SK-N-SH (cell line): ENCODE results near the gene DSE. TPM values are rescaled to one million over a fixed set of nuclear protein-coding genes. Genes with fewer than 3 reads are reported as not detected.

Source experiments
- CTCF ChIA-PET: fragments of 300-600, 350-600 bp; formaldehyde crosslinking; extraction: SDS; loops from one replicate; lab custom pipeline; 2021; lab: Yijun Ruan, JAX
- POLR2A ChIA-PET: fragments of 350-600 bp; sonication (Branson Sonifier 250); formaldehyde crosslinking; extraction: SDS; loops from one replicate; lab custom pipeline; 2020; ENCODE audit warnings: antibody characterized with exemption, inconsistent platforms; lab: Yijun Ruan, JAX
- DNase-seq: peaks from one replicate; pipeline ENCODE4 v3.0.0; 2012
- H2AFZ ChIP-seq: fragments of 200-600 bp; sonication (generic); 2 replicates; pipeline ENCODE4 v1.8.1; 2016; ENCODE audit warnings: antibody characterized with exemption, mild to moderate bottlenecking, low read depth
- H3F3A ChIP-seq: fragments of 200-600 bp; sonication (generic); replicated peaks from 2 replicates; pipeline ENCODE3; 2016; ENCODE audit warnings: antibody characterized with exemption, mild to moderate bottlenecking; ENCODE audit not compliant: insufficient read depth
- H3K27ac ChIP-seq, 2 experiments: fragments of 200-500 bp in 1 of 2; fragments of 200-600 bp in 1 of 2; sonication (Bioruptor generic) in 1 of 2; sonication (generic), shearing (Covaris generic) in 1 of 2; 2 replicates each; pipeline versions ENCODE4 v1.5.1 to v1.6.1; 2014 to 2016; ENCODE audit warnings: low read depth in 2 of 2, inconsistent platforms in 1 of 2, low read length in 1 of 2, mild to moderate bottlenecking in 1 of 2, mixed read lengths in 1 of 2
- H3K27me3 ChIP-seq: fragments of 200-600 bp; sonication (generic), shearing (Covaris generic); 2 replicates; pipeline ENCODE4 v1.6.1; 2016; ENCODE audit warnings: mixed run types; ENCODE audit not compliant: insufficient read depth
- H3K36me3 ChIP-seq, 2 experiments: fragments of 200-500 bp in 1 of 2; fragments of 200-600 bp in 1 of 2; sonication (Bioruptor generic) in 1 of 2; sonication (generic) in 1 of 2; replicated peaks in 1 of 2; 2 replicates each; pipeline versions ENCODE3 to v1.5.1; 2014 to 2016; ENCODE audit warnings: low read length in 1 of 2, mild to moderate bottlenecking in 1 of 2; ENCODE audit not compliant: insufficient read depth in 2 of 2, control insufficient read depth in 1 of 2
- H3K4me1 ChIP-seq, 2 experiments: fragments of 200-500 bp in 1 of 2; fragments of 200-600 bp in 1 of 2; sonication (Bioruptor generic) in 1 of 2; sonication (generic), shearing (Covaris generic) in 1 of 2; 2 replicates each; pipeline versions ENCODE4 v1.5.1 to v1.6.1; 2014 to 2016; ENCODE audit warnings: low read depth in 1 of 2, low read length in 1 of 2, mixed run types in 1 of 2; ENCODE audit not compliant: insufficient read depth in 2 of 2, control insufficient read depth in 1 of 2
- H3K4me2 ChIP-seq: fragments of 200-600 bp; sonication (generic), shearing (Covaris generic); 2 replicates; pipeline ENCODE4 v1.6.1; 2017; ENCODE audit warnings: mixed run types
- H3K4me3 ChIP-seq, 2 experiments: fragments of 200-500 bp in 1 of 2; fragments of 200-600 bp in 1 of 2; sonication (Bioruptor generic) in 1 of 2; sonication (generic), shearing (Covaris generic) in 1 of 2; 2 replicates each; pipeline versions ENCODE4 v1.5.1 to v1.8.1; 2014 to 2016; ENCODE audit warnings: low read depth in 2 of 2, inconsistent platforms in 1 of 2, low read length in 1 of 2, mild to moderate bottlenecking in 1 of 2, mixed read lengths in 1 of 2, moderate library complexity in 1 of 2
- H3K79me2 ChIP-seq: fragments of 200-600 bp; sonication (generic); 2 replicates; pipeline ENCODE4 v1.8.1; 2017; ENCODE audit warnings: mild to moderate bottlenecking; ENCODE audit not compliant: insufficient read depth
- H3K9ac ChIP-seq: fragments of 200-600 bp; sonication (generic); 2 replicates; pipeline ENCODE4 v1.6.1; 2017; ENCODE audit warnings: mixed run types
- H3K9me2 ChIP-seq: fragments of 200-600 bp; sonication (generic); 2 replicates; pipeline ENCODE4 v1.6.1; 2017; ENCODE audit warnings: mixed run types
- H3K9me3 ChIP-seq: fragments of 200-600 bp; sonication (generic); 2 replicates; pipeline ENCODE4 v1.6.1; 2017; ENCODE audit warnings: mixed run types, mild to moderate bottlenecking, moderate library complexity
- H4K20me1 ChIP-seq: fragments of 200-600 bp; sonication (generic); 2 replicates; pipeline ENCODE4 v1.6.1; 2017; ENCODE audit warnings: mild to moderate bottlenecking, mixed run types; ENCODE audit not compliant: insufficient read depth
- CHD2 ChIP-seq: fragments of 150-350 bp; IDR thresholded peaks from 2 replicates; pipeline ENCODE4 v1.6.1; 2018; ENCODE audit warnings: low read length; ENCODE audit not compliant: partially characterized antibody
- ELF1 ChIP-seq: IDR thresholded peaks from 2 replicates; pipeline ENCODE4 v1.4.0; 2012
- FOSL2 ChIP-seq: IDR thresholded peaks from 2 replicates; pipeline ENCODE4 v1.4.0; 2012; ENCODE audit warnings: low read depth, mild to moderate bottlenecking, moderate library complexity, borderline replicate concordance
- JUND ChIP-seq: IDR thresholded peaks from 2 replicates; pipeline ENCODE4 v1.4.0; 2012
- NRF1 ChIP-seq: IDR thresholded peaks from 2 replicates; pipeline ENCODE4 v1.6.1; 2012; ENCODE audit warnings: low read depth, mild to moderate bottlenecking, low read length
- POLR2AphosphoS5 ChIP-seq: IDR thresholded peaks from 2 replicates; pipeline ENCODE4 v1.6.1; 2012; ENCODE audit warnings: low read depth, low read length
- RXRA ChIP-seq: IDR thresholded peaks from 2 replicates; pipeline ENCODE4 v1.4.0; 2012; ENCODE audit warnings: low read depth, mild to moderate bottlenecking, borderline replicate concordance
- SMC3 ChIP-seq: IDR thresholded peaks from 2 replicates; pipeline ENCODE4 v1.6.1; 2012; ENCODE audit warnings: low read depth, low read length, improper control_type of control experiment
- USF1 ChIP-seq: IDR thresholded peaks from 2 replicates; pipeline ENCODE4 v1.4.0; 2012; ENCODE audit warnings: low read depth, borderline replicate concordance
- YY1 ChIP-seq: IDR thresholded peaks from 2 replicates; pipeline ENCODE4 v1.4.0; 2012; ENCODE audit warnings: low read depth, mild to moderate bottlenecking
- WGBS: methylation state at CpG from one replicate; pipeline ENCODE4 v1.1.6; 2017; ENCODE audit warnings: low lambda C conversion rate; 5-methylcytosine and 5-hydroxymethylcytosine counted together
- polyA plus RNA-seq, 3 experiments: library from polyadenylated mRNA; depleted of rRNA; stranded (reverse); fragments of >200 nt; gene quantifications; 2 replicates each; pipeline ENCODE4 v1.2.3, GENCODE V29; 2012
- TF ChIP-seq, protein P1 (sequence below): fragments of 150-350 bp; IDR thresholded peaks from 2 replicates; pipeline ENCODE4 v1.6.1; 2017; ENCODE audit warnings: antibody characterized with exemption, low read length, low read depth, borderline replicate concordance
- TF ChIP-seq, protein P2 (sequence below): fragments of 150-350 bp; IDR thresholded peaks from 2 replicates; pipeline ENCODE4 v1.6.1; 2016; ENCODE audit warnings: mild to moderate bottlenecking, low read depth, low read length
- TF ChIP-seq, protein P3 (sequence below): IDR thresholded peaks from 2 replicates; pipeline ENCODE4 v1.4.0; 2012; ENCODE audit warnings: low read depth

The DSE gene
- polyA plus RNA-seq, 1 of the 3 experiments (the other 2 are of a cell fraction), result 12.7 TPM

GRCh38 chr6:116461331-116461931 is 90.7 kb downstream of the DSE start, which contains the start of gene CALHM6 (continued):
- TF ChIP-seq RXRA, result no peak
- TF ChIP-seq POLR2AphosphoS5, result no peak
- TF ChIP-seq CHD2, result no peak
- TF ChIP-seq, protein P1, sequence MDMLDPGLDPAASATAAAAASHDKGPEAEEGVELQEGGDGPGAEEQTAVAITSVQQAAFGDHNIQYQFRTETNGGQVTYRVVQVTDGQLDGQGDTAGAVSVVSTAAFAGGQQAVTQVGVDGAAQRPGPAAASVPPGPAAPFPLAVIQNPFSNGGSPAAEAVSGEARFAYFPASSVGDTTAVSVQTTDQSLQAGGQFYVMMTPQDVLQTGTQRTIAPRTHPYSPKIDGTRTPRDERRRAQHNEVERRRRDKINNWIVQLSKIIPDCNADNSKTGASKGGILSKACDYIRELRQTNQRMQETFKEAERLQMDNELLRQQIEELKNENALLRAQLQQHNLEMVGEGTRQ, result no peak
- TF ChIP-seq, protein P2, sequence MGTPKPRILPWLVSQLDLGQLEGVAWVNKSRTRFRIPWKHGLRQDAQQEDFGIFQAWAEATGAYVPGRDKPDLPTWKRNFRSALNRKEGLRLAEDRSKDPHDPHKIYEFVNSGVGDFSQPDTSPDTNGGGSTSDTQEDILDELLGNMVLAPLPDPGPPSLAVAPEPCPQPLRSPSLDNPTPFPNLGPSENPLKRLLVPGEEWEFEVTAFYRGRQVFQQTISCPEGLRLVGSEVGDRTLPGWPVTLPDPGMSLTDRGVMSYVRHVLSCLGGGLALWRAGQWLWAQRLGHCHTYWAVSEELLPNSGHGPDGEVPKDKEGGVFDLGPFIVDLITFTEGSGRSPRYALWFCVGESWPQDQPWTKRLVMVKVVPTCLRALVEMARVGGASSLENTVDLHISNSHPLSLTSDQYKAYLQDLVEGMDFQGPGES, result no peak
- no peak for TF ChIP-seq SMC3
- no peak for TF ChIP-seq FOSL2
- TF ChIP-seq ELF1, result no peak
- no peak for TF ChIP-seq NRF1
- TF ChIP-seq JUND, result no peak

DNA sequence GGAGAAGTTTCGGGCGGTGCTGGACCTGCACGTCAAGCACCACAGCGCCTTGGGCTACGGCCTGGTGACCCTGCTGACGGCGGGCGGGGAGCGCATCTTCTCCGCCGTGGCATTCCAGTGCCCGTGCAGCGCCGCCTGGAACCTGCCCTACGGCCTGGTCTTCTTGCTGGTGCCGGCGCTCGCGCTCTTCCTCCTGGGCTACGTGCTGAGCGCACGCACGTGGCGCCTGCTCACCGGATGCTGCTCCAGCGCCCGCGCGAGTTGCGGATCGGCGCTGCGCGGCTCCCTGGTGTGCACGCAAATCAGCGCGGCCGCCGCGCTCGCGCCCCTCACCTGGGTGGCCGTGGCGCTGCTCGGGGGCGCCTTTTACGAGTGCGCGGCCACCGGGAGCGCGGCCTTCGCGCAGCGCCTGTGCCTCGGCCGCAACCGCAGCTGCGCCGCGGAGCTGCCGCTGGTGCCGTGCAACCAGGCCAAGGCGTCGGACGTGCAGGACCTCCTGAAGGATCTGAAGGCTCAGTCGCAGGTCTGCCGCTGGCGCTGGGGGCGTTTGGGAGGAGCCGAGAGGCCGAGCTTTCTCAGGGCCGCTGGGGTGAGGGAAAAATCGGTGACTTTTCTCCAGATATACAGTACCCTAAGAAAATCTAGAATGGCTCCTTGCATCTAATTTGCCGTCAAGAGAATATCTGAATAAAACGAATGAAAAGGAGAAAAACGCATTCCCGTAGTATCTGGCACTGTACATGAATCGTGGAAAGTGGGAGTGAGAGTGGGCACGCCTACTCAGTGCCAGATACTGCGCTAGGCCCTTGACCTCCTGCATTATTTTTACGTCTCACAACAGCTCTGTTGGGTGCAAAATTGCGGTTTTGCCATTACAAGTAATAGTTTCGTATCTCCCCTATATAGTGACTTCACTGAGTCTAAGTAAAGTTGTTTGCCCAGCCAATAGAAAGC is 91.5 kb downstream of the DSE start:
- Histone ChIP-seq H3K4me1 (peaks cover 0 to 7% of the 10 kb centered on the region in 2 experiments; a peak in 1 of 4 replicates), H3K79me2 (no peaks in the 10 kb centered on the region), H4K20me1 (no peaks in the 10 kb centered on the region), H3K36me3 (no peaks in the 10 kb centered on the region), H2AFZ (no peak overlapping the region), H3K27me3 (no peaks in the 10 kb centered on the region), H3K9ac (no peak overlapping the region), H3F3A (no peaks in the 10 kb centered on the region), H3K27ac (no peak overlapping the region), H3K4me3 (peak overlapping the region; percentile 23 to 39; a peak in 2 of 4 replicates), H3K9me3 (no peaks in the 10 kb centered on the region), H3K4me2 (peak overlapping the region; percentile 28; the same call in 1 of the 2 replicates), H3K9me2 (no peaks in the 10 kb centered on the region)
- POLR2A ChIA-PET, result no interaction called here
- 37% methylated on average over 42 of the region's 84 CpGs for WGBS
- no peak for TF ChIP-seq YY1
- no peak for TF ChIP-seq ELF1
- no peak for TF ChIP-seq CHD2
- no peak for TF ChIP-seq USF1
- TF ChIP-seq, protein P3, sequence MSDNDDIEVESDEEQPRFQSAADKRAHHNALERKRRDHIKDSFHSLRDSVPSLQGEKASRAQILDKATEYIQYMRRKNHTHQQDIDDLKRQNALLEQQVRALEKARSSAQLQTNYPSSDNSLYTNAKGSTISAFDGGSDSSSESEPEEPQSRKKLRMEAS, result peak; percentile 66; the same call in 1 of the 2 replicates
- DNase-seq, result peak; percentile 77
- CTCF ChIA-PET, result interaction anchor here (0.9 kb wide), 1 partner anchor 174 kb away, joined by 3 read pairs; no protein-coding TSS in a partner anchor
